Colonic mucosa (tissue), 4 donors: Measurements from ENCODE around the gene CAV2. TPM values are rescaled to one million over a fixed set of nuclear protein-coding genes. Genes with fewer than 3 reads are reported as not detected.

Source experiments
- DNase-seq: peaks from one replicate; pipeline ENCODE4 v3.0.0-alpha.2; 2020
- H3K27ac ChIP-seq: fragments of 200-600 bp; one replicate; pipeline ENCODE4 v1.8.0; 2021
- H3K27me3 ChIP-seq: fragments of 200-600 bp; one replicate; pipeline ENCODE4 v1.8.0; 2021
- H3K36me3 ChIP-seq: fragments of 200-600 bp; one replicate; pipeline ENCODE4 v1.8.0; 2021
- H3K4me1 ChIP-seq: fragments of 200-600 bp; one replicate; pipeline ENCODE4 v1.8.0; 2021; ENCODE audit warnings: mild to moderate bottlenecking
- H3K4me3 ChIP-seq: fragments of 200-600 bp; one replicate; pipeline ENCODE4 v1.8.0; 2021
- H3K9ac ChIP-seq, 2 donors: one replicate each; pipeline ENCODE4 v1.7.0; 2013; ENCODE audit warnings: control low read depth in 2 of 2, low read depth in 2 of 2, low read length in 2 of 2
- H3K9me3 ChIP-seq: fragments of 200-600 bp; one replicate; pipeline ENCODE4 v1.8.0; 2021
- intact Hi-C: fragments of 100-400 bp; cut with DNase I; formaldehyde crosslinking; loops from one replicate; pipeline ENCODE4 v1.14.1; 2022
- total RNA-seq, 2 donors: library from RNA; stranded (reverse); fragmentation: NEBNext Ultra II Directional in 1 of 2; extraction: Animal tissue kit (Norgen Biotek cat#: 25700) in 1 of 2; gene quantifications; one replicate each; pipeline ENCODE4 v1.2.1, GENCODE V29; 2021
- TF ChIP-seq, protein P1 (sequence below): fragments of 200-600 bp; IDR thresholded peaks from one replicate; pipeline ENCODE4 v1.8.0; 2022; ENCODE audit warnings: antibody characterized with exemption, mild to moderate bottlenecking
- donor health status: healthy.
- donor health status: DM: no; HTN: no; CAD: no.
- donor health status: DM: no; HTN: no; CAD: no.

The CAV2 gene
- total RNA-seq, 2 donors from 2014 or later: 4.2 to 22.0 TPM

DNA sequence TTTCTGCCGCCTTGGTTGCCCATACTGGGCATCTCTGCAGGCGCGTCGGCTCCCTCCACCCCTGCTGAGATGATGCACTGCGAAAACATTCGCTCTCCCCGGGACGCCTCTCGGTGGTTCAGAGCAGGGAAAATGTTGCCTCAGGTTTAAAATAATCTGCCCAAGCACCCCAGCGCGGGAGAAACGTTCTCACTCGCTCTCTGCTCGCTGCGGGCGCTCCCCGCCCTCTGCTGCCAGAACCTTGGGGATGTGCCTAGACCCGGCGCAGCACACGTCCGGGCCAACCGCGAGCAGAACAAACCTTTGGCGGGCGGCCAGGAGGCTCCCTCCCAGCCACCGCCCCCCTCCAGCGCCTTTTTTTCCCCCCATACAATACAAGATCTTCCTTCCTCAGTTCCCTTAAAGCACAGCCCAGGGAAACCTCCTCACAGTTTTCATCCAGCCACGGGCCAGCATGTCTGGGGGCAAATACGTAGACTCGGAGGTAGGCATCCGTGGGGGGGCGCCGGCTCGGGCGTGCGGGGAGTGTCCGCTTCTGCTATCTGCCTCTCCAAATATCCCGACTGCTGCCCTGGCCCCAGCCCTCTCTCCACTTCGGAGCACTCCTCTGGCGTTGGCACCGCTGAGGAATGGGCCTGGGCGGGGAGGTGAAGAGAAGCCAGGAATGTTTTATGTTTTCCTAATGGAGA is 25.2 kb downstream of the CAV2 start, which contains the start of gene CAV1:
Gene CAV1, plus strand, starts transcription at position 428 of the 689 bp plus-strand sequence. Its CDS starts 27 bp downstream, at position 455.
- Histone ChIP-seq H3K27me3 (peaks cover 23% of the 10 kb centered on the region), H3K36me3 (no peaks in the 10 kb centered on the region), H3K27ac (peak within 1 kb of the TSS; percentile 68), H3K4me3 (peak within 1 kb of the TSS; percentile 51), H3K9me3 (no peaks in the 10 kb centered on the region), H3K9ac (peak within 1 kb of the TSS; percentile 74 to 81), H3K4me1 (peaks cover 9% of the 10 kb centered on the region)
- peak; percentile 61 for DNase-seq
- intact Hi-C loops: loop anchor here (5.0 kb wide), 2 partner anchors 87 to 262 kb away; no protein-coding TSS in a partner anchor
- TF ChIP-seq, protein P1, sequence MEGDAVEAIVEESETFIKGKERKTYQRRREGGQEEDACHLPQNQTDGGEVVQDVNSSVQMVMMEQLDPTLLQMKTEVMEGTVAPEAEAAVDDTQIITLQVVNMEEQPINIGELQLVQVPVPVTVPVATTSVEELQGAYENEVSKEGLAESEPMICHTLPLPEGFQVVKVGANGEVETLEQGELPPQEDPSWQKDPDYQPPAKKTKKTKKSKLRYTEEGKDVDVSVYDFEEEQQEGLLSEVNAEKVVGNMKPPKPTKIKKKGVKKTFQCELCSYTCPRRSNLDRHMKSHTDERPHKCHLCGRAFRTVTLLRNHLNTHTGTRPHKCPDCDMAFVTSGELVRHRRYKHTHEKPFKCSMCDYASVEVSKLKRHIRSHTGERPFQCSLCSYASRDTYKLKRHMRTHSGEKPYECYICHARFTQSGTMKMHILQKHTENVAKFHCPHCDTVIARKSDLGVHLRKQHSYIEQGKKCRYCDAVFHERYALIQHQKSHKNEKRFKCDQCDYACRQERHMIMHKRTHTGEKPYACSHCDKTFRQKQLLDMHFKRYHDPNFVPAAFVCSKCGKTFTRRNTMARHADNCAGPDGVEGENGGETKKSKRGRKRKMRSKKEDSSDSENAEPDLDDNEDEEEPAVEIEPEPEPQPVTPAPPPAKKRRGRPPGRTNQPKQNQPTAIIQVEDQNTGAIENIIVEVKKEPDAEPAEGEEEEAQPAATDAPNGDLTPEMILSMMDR: no peak

- intact Hi-C loops: loop anchor here (5.0 kb wide), 2 partner anchors 88 to 263 kb away; no protein-coding TSS in a partner anchor
- DNase-seq: peak; percentile 44
- Histone ChIP-seq H3K27ac (peak overlapping the region; percentile 68), H3K4me1 (peaks cover 9% of the 10 kb centered on the region), H3K9me3 (no peaks in the 10 kb centered on the region), H3K36me3 (no peaks in the 10 kb centered on the region), H3K27me3 (peaks cover 23% of the 10 kb centered on the region), H3K9ac (peak overlapping the region; percentile 74 to 81), H3K4me3 (peak overlapping the region; percentile 51)
- TF ChIP-seq, protein P1: no peak
These were observed 25.9 kb downstream of the CAV2 start for GRCh38 chr7:116525298-116525912.

- Histone ChIP-seq H3K4me1 (peaks cover 9% of the 10 kb centered on the region), H3K36me3 (no peaks in the 10 kb centered on the region), H3K27me3 (peaks cover 23% of the 10 kb centered on the region), H3K27ac (peak overlapping the region; percentile 68), H3K9ac (peak overlapping the region; percentile 74 to 81), H3K4me3 (peak overlapping the region; percentile 51), H3K9me3 (no peaks in the 10 kb centered on the region)
- intact Hi-C loops: loop anchor here (5.0 kb wide), 2 partner anchors 89 to 264 kb away; no protein-coding TSS in a partner anchor
- peak; percentile 76 for DNase-seq
- TF ChIP-seq, protein P1: peak; percentile 81
These were observed 26.6 kb downstream of the CAV2 start for GRCh38 chr7:116525913-116526861.

- peaks cover 23% of the 10 kb centered on the region for H3K27me3 ChIP-seq
- intact Hi-C loops: loop anchor here (5.0 kb wide), 2 partner anchors 90 to 265 kb away; no protein-coding TSS in a partner anchor
- no peaks in the 10 kb centered on the region for H3K36me3 ChIP-seq
- H3K4me1 ChIP-seq: peaks cover 9% of the 10 kb centered on the region
- TF ChIP-seq, protein P1: no peak
- no peaks in the 10 kb centered on the region for H3K9me3 ChIP-seq
- H3K27ac ChIP-seq: peak overlapping the region; percentile 68
- H3K9ac ChIP-seq: peak overlapping the region in 1 of 2 donors; percentile 81
- no peak for DNase-seq
- H3K4me3 ChIP-seq: peak overlapping the region; percentile 51
These were observed 27.4 kb downstream of the CAV2 start for GRCh38 chr7:116526897-116527296.

DNA sequence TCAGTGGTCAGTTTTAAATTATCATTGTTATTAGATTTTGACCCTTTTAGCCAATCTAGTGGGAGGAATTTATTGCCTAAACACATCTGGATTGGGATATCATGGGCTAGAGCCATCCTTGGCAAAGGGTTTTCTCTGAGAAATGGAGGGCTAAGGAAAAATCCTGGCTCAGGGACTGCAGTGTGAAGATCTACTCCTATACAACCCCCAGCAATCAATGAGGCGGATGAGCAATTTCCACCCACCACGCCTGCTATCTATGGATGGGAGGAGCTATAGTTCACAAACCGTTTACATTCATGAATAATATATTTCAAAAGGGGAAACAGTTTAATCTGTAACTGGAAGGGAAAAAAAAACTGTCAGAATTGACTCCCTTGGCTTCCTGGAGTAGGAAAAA is 28.0 kb downstream of the CAV2 start:
- intact Hi-C loops: loop anchor here (5.0 kb wide), 2 partner anchors 90 to 265 kb away; no protein-coding TSS in a partner anchor
- Histone ChIP-seq H3K36me3 (no peaks in the 10 kb centered on the region), H3K27me3 (peaks cover 23% of the 10 kb centered on the region), H3K4me1 (peaks cover 9% of the 10 kb centered on the region), H3K9ac (peak overlapping the region in 1 of 2 donors; percentile 81), H3K9me3 (no peaks in the 10 kb centered on the region), H3K27ac (peak overlapping the region; percentile 68), H3K4me3 (peak overlapping the region; percentile 51)
- TF ChIP-seq, protein P1: no peak
- DNase-seq: no peak
